ENCODE data around the gene SPTB. TPM values are rescaled to one million over a fixed set of nuclear protein-coding genes. Genes with fewer than 3 reads are reported as not detected.
A peak's percentile ranks its signal among the peaks of the same experiment; 100 is the strongest.

The SPTB gene
- total RNA-seq, 2 donors from 2014 or later: 0.34 to 0.42 TPM

- intact Hi-C loops (cut with DNase I, micrococcal nuclease): no loop called here
- ATAC-seq (no peak), DNase-seq (no peak)
Measured at GRCh38 chr14:64860039-64860438, 19.7 kb downstream of the SPTB start.

GRCh38 chr14:64857979-64858744, 21.5 kb downstream of the SPTB start:
- no peak for DNase-seq
- ATAC-seq: no peak
- intact Hi-C loops (cut with DNase I, micrococcal nuclease): no loop called here

GRCh38 chr14:64856529-64857445, 22.9 kb downstream of the SPTB start:
- intact Hi-C loops (cut with DNase I, micrococcal nuclease): no loop called here
- DNase-seq (no peak), ATAC-seq (no peak)

GRCh38 chr14:64855721-64856528, 23.8 kb downstream of the SPTB start:
- ATAC-seq (no peak), DNase-seq (no peak)
- intact Hi-C loops (cut with DNase I, micrococcal nuclease): no loop called here

- intact Hi-C loops (cut with DNase I, micrococcal nuclease): no loop called here
- DNase-seq (no peak), ATAC-seq (no peak)
Measured at GRCh38 chr14:64850369-64851137, 29.2 kb downstream of the SPTB start.

- DNase-seq (no peak), ATAC-seq (no peak)
- intact Hi-C loops (cut with DNase I, micrococcal nuclease): no loop called here
Measured at GRCh38 chr14:64849940-64850339, 29.8 kb downstream of the SPTB start.

GRCh38 chr14:64848239-64848638, 31.5 kb downstream of the SPTB start:
- no peak for DNase-seq
- no peak for ATAC-seq
- intact Hi-C loops (cut with DNase I, micrococcal nuclease): no loop called here

GRCh38 chr14:64846319-64846718, 33.4 kb downstream of the SPTB start:
- intact Hi-C loops (cut with DNase I, micrococcal nuclease): no loop called here
- DNase-seq (no peak), ATAC-seq (no peak)

GRCh38 chr14:64845878-64846277, 33.8 kb downstream of the SPTB start:
- DNase-seq (no peak), ATAC-seq (no peak)
- intact Hi-C loops (cut with DNase I, micrococcal nuclease): no loop called here

- intact Hi-C loops (cut with DNase I, micrococcal nuclease): no loop called here
- ATAC-seq (no peak), DNase-seq (no peak)
Measured at GRCh38 chr14:64844969-64845536, 34.7 kb downstream of the SPTB start.

GRCh38 chr14:64844272-64844671, 35.4 kb downstream of the SPTB start:
- ATAC-seq: no peak
- no peak for DNase-seq
- intact Hi-C loops (cut with DNase I, micrococcal nuclease): no loop called here

GRCh38 chr14:64843548-64843947, 36.2 kb downstream of the SPTB start:
- intact Hi-C loops (cut with DNase I, micrococcal nuclease): no loop called here

GRCh38 chr14:64841772-64842750, 37.6 kb downstream of the SPTB start:
- intact Hi-C loops (cut with DNase I, micrococcal nuclease): no loop called here

More at GRCh38 chr14:64843548-64843947, 36.2 kb downstream of the SPTB start:
- DNase-seq (no peak), ATAC-seq (no peak)

GRCh38 chr14:64841121-64841651, 38.5 kb downstream of the SPTB start:
- no peak for DNase-seq

More at GRCh38 chr14:64841772-64842750, 37.6 kb downstream of the SPTB start:
- DNase-seq (no peak), ATAC-seq (no peak)

GRCh38 chr14:64838656-64839055, 41.1 kb downstream of the SPTB start:
- no peak for DNase-seq
- peak; percentile 67 for ATAC-seq
- intact Hi-C loops (cut with DNase I, micrococcal nuclease): no loop called here

More at GRCh38 chr14:64841121-64841651, 38.5 kb downstream of the SPTB start:
- intact Hi-C loops (cut with DNase I, micrococcal nuclease): no loop called here
- no peak for ATAC-seq

- no peak for DNase-seq
- no peak for ATAC-seq
- intact Hi-C loops (cut with DNase I, micrococcal nuclease): no loop called here
Measured at GRCh38 chr14:64835431-64835830, 44.3 kb downstream of the SPTB start.

GRCh38 chr14:64834965-64835364, 44.7 kb downstream of the SPTB start:
- ATAC-seq (no peak), DNase-seq (no peak)
- intact Hi-C loops (cut with DNase I, micrococcal nuclease): no loop called here

All from left colon (tissue), 2 donors.